Esophagus muscularis mucosa (tissue), 4 donors: ENCODE results near the gene HEPHL1.

Experiments
- EP300 ChIP-seq: sonication (generic); formaldehyde crosslinking; IDR thresholded peaks from one replicate; pipeline ENCODE4 v1.6.1; 2017; ENCODE audit warnings: antibody characterized with exemption
- POLR2A ChIP-seq: fragments of 450-650 bp; IDR thresholded peaks from one replicate; pipeline ENCODE4 v1.6.1; 2017; ENCODE audit warnings: antibody characterized with exemption, moderate library complexity, mild to moderate bottlenecking, low read depth
- POLR2AphosphoS5 ChIP-seq, 2 donors: sonication (generic); formaldehyde crosslinking; IDR thresholded peaks; one replicate each; pipeline ENCODE4 v1.6.1; 2017; ENCODE audit warnings: antibody characterized with exemption in 2 of 2
- TF ChIP-seq, protein P1 (sequence below), 3 experiments: fragments of 200-600 bp in 2 of 3; fragments of 450-650 bp in 1 of 3; sonication (generic) in 2 of 3; IDR thresholded peaks; one replicate each; pipeline ENCODE4 v1.5.1; 2017 to 2019; ENCODE audit warnings: antibody characterized with exemption in 3 of 3, mild to moderate bottlenecking in 2 of 3, moderate library complexity in 1 of 3

DNA sequence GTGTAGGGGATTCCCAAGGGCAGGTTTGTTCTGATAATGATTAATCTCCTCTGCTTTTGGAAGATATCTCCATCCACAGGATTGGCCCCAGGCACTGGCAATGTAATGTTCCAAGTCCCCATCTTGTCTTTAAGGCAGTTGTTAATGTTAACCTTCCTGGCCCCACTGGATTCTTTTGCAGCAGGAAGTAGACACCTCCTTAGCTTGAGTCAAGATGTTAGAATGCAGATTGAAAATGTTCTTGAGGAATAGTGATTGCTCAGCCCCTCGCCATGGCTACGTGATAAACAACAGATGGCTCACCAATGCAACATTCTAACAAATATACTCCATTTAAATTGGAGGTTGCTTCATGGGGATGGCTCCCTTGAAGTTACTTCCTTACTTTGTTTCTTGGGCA lies 7.3 kb downstream of the HEPHL1 start:
- no peak for TF ChIP-seq POLR2AphosphoS5 (IDR thresholded peaks at IDR 0.05)
- TF ChIP-seq, protein P1, sequence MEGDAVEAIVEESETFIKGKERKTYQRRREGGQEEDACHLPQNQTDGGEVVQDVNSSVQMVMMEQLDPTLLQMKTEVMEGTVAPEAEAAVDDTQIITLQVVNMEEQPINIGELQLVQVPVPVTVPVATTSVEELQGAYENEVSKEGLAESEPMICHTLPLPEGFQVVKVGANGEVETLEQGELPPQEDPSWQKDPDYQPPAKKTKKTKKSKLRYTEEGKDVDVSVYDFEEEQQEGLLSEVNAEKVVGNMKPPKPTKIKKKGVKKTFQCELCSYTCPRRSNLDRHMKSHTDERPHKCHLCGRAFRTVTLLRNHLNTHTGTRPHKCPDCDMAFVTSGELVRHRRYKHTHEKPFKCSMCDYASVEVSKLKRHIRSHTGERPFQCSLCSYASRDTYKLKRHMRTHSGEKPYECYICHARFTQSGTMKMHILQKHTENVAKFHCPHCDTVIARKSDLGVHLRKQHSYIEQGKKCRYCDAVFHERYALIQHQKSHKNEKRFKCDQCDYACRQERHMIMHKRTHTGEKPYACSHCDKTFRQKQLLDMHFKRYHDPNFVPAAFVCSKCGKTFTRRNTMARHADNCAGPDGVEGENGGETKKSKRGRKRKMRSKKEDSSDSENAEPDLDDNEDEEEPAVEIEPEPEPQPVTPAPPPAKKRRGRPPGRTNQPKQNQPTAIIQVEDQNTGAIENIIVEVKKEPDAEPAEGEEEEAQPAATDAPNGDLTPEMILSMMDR (IDR thresholded peaks at IDR 0.05): no peak
- no peak for TF ChIP-seq EP300
- TF ChIP-seq POLR2A: no peak
